Natural killer cell (primary cell): ENCODE data around the gene TMEM150C. TPM values are rescaled to one million over a fixed set of nuclear protein-coding genes. Genes with fewer than 3 reads are reported as not detected.

Source experiments
- ATAC-seq, 3 donors: fragments of 150-1000 bp in 2 of 3; fragments of 200-7000 bp in 1 of 3; cut with Tn5 transposase; 1 replicate in 1 of 3; 2 replicates in 2 of 3; pipeline ENCODE4 v1.10.0; 2021; ENCODE audit warnings: mild to moderate bottlenecking in 2 of 3, moderate library complexity in 2 of 3
- DNase-seq, 2 donors: peaks; one replicate each; pipeline versions ENCODE4 v3.0.0 to v3.0.0-alpha.2; 2013 to 2021; ENCODE audit warnings: mixed read lengths in 1 of 2
- H3K27ac ChIP-seq: one replicate; pipeline ENCODE4 v1.5.1; 2013; ENCODE audit warnings: mild to moderate bottlenecking, low read length
- H3K27me3 ChIP-seq: one replicate; pipeline ENCODE4 v1.6.1; 2013; ENCODE audit warnings: low read length; ENCODE audit not compliant: control insufficient read depth, insufficient read depth
- H3K36me3 ChIP-seq: one replicate; pipeline ENCODE4 v1.6.1; 2013; ENCODE audit warnings: low read length; ENCODE audit not compliant: control insufficient read depth, insufficient read depth
- H3K4me1 ChIP-seq: one replicate; pipeline ENCODE4 v1.6.1; 2013; ENCODE audit warnings: low read length; ENCODE audit not compliant: control insufficient read depth, insufficient read depth
- H3K4me3 ChIP-seq: one replicate; pipeline ENCODE4 v1.5.1; 2013; ENCODE audit warnings: low read length
- H3K9me3 ChIP-seq: one replicate; pipeline ENCODE4 v1.6.1; 2013; ENCODE audit warnings: low read length; ENCODE audit not compliant: control insufficient read depth, insufficient read depth
- H3K27ac Mint-ChIP-seq, 2 donors: one replicate each; pipeline ENCODE4 v1.8.0; 2022; ENCODE audit warnings: mild to moderate bottlenecking in 2 of 2, mixed read lengths in 2 of 2, moderate library complexity in 1 of 2
- H3K27me3 Mint-ChIP-seq, 2 donors: one replicate each; pipeline ENCODE4 v1.8.0; 2022; ENCODE audit warnings: low read depth in 2 of 2, mixed read lengths in 2 of 2
- H3K36me3 Mint-ChIP-seq: one replicate; pipeline ENCODE4 v1.8.0; 2022; ENCODE audit warnings: mixed read lengths
- H3K4me1 Mint-ChIP-seq, 2 donors: one replicate each; pipeline ENCODE4 v1.8.0; 2022; ENCODE audit warnings: mixed read lengths in 2 of 2
- H3K4me3 Mint-ChIP-seq: one replicate; pipeline ENCODE4 v1.8.0; 2022; ENCODE audit warnings: mild to moderate bottlenecking, moderate library complexity, mixed read lengths
- H3K9me3 Mint-ChIP-seq, 2 donors: one replicate each; pipeline ENCODE4 v1.8.0; 2022; ENCODE audit warnings: mixed read lengths in 2 of 2
- WGBS: methylation state at CpG from one replicate; pipeline ENCODE4 v1.1.7; 2013; ENCODE audit warnings: missing lambda C conversion rate; ENCODE audit not compliant: insufficient coverage; 5-methylcytosine and 5-hydroxymethylcytosine counted together
- intact Hi-C: fragments of 100-400 bp; cut with micrococcal nuclease; formaldehyde crosslinking; loops from one replicate; pipeline ENCODE4 v1.14.2; 2022
- total RNA-seq, 4 donors: library from RNA; stranded (reverse); fragments of 120-200 nt in 1 of 4; gene quantifications; one replicate each; pipeline versions ENCODE4 v1.2.3 to v1.2.4, GENCODE V29; 2013 to 2022
- TF ChIP-seq, protein P1 (sequence below): fragments of 200-600 bp; IDR thresholded peaks from one replicate; pipeline ENCODE4 v1.8.0; 2022; ENCODE audit warnings: antibody characterized with exemption

The TMEM150C gene
- total RNA-seq, 3 donors from 2014 or later (not counting 1 experiment from before 2014, with no cell fraction given): not detected

DNA sequence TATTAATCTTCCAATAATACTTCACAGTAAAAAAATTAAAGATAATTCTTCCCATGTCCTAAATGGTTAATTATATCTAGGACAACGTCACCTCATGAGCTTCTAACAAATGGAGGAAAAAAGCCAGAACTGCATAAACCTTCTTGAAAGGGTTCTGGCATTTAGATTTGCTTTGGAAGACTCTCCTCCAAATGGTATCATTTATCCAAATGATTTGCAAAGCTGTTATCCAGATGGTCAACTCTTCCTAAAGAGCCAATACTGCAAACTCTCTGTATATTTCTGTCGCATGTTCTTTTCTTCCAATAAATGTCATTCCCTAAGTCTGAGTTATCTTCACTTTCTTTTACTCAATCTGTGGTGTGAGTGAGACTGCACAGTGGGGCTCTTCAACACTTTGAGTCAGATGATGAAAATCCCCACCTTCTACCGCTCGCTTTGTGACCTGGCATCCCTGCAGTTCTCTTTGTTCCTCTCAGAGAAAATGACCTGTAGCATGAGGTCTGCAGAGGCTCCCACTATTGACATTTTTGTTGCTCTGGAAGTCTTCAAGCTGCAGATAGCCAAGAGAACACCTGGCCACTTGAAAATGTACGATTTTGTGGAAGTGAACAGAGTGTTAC, 52.9 kb downstream of the TMEM150C start:
- DNase-seq: no peak
- intact Hi-C loops: no loop called here
- H3K27ac Mint-ChIP-seq: no peak overlapping the region
- TF ChIP-seq, protein P1, sequence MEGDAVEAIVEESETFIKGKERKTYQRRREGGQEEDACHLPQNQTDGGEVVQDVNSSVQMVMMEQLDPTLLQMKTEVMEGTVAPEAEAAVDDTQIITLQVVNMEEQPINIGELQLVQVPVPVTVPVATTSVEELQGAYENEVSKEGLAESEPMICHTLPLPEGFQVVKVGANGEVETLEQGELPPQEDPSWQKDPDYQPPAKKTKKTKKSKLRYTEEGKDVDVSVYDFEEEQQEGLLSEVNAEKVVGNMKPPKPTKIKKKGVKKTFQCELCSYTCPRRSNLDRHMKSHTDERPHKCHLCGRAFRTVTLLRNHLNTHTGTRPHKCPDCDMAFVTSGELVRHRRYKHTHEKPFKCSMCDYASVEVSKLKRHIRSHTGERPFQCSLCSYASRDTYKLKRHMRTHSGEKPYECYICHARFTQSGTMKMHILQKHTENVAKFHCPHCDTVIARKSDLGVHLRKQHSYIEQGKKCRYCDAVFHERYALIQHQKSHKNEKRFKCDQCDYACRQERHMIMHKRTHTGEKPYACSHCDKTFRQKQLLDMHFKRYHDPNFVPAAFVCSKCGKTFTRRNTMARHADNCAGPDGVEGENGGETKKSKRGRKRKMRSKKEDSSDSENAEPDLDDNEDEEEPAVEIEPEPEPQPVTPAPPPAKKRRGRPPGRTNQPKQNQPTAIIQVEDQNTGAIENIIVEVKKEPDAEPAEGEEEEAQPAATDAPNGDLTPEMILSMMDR: no peak
- no peaks in the 10 kb centered on the region for H3K9me3 Mint-ChIP-seq
- Histone ChIP-seq H3K36me3 (no peaks in the 10 kb centered on the region), H3K27ac (no peak overlapping the region), H3K9me3 (no peaks in the 10 kb centered on the region), H3K4me1 (no peaks in the 10 kb centered on the region), H3K4me3 (no peak overlapping the region), H3K27me3 (no peaks in the 10 kb centered on the region)
- H3K27me3 Mint-ChIP-seq: peaks cover 10 to 20% of the 10 kb centered on the region in 2 donors
- no peaks in the 10 kb centered on the region for H3K4me1 Mint-ChIP-seq
- no peak overlapping the region for H3K4me3 Mint-ChIP-seq
- no peak for ATAC-seq
- WGBS: 86% methylated on average over 3 of the region's 5 CpGs
- no peaks in the 10 kb centered on the region for H3K36me3 Mint-ChIP-seq

GRCh38 chr4:82508011-82508410, 53.8 kb downstream of the TMEM150C start:
- intact Hi-C loops: no loop called here
- peaks cover 4 to 11% of the 10 kb centered on the region in 2 donors for H3K27me3 Mint-ChIP-seq

DNA sequence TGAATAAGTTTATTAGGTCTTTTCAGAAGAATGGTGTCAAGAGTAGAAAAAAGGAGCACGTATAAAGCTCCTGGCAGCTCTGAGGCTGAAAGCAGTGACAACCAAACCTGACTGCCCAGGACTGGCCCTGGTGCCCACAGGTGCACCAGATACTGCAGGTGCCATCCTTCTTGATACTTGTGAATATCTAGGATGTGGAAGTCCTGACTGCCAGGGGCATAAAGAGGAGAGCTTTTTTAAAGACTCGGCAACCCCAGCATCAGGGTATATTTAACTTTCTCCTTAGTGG, 60.7 kb downstream of the TMEM150C start:
- no peak for DNase-seq

More at GRCh38 chr4:82508011-82508410, 53.8 kb downstream of the TMEM150C start:
- H3K9me3 ChIP-seq: no peaks in the 10 kb centered on the region
- no peaks in the 10 kb centered on the region for H3K36me3 ChIP-seq
- Mint-ChIP-seq H3K36me3 (no peaks in the 10 kb centered on the region), H3K4me1 (no peaks in the 10 kb centered on the region), H3K27ac (no peak overlapping the region), H3K9me3 (no peaks in the 10 kb centered on the region), H3K4me3 (no peak overlapping the region)
- DNase-seq (no peak), ATAC-seq (no peak)
- no peak overlapping the region for H3K27ac ChIP-seq
- H3K27me3 ChIP-seq: no peaks in the 10 kb centered on the region
- TF ChIP-seq, protein P1: no peak
- no peaks in the 10 kb centered on the region for H3K4me1 ChIP-seq
- H3K4me3 ChIP-seq: no peak overlapping the region

More for the DNA sequence above, 60.7 kb downstream of the TMEM150C start:
- H3K4me1 ChIP-seq: no peaks in the 10 kb centered on the region
- no peaks in the 10 kb centered on the region for H3K36me3 ChIP-seq
- H3K36me3 Mint-ChIP-seq: no peaks in the 10 kb centered on the region
- H3K4me1 Mint-ChIP-seq: no peaks in the 10 kb centered on the region
- intact Hi-C loops: no loop called here
- TF ChIP-seq, protein P1: no peak
- no peaks in the 10 kb centered on the region for H3K9me3 ChIP-seq
- no peak overlapping the region for H3K27ac ChIP-seq
- H3K27me3 ChIP-seq: no peaks in the 10 kb centered on the region
- no peak overlapping the region for H3K4me3 ChIP-seq
- no peak overlapping the region for H3K27ac Mint-ChIP-seq
- no peaks in the 10 kb centered on the region for H3K27me3 Mint-ChIP-seq
- no peaks in the 10 kb centered on the region for H3K9me3 Mint-ChIP-seq
- H3K4me3 Mint-ChIP-seq: no peak overlapping the region
- ATAC-seq: no peak
- WGBS: 100% methylated on average over 2 of the region's 2 CpGs
